Endometrial microvascular endothelial cells (primary cell): ENCODE measurements around the gene ABAT. TPM values are rescaled to one million over a fixed set of nuclear protein-coding genes. Genes with fewer than 3 reads are reported as not detected.

Experiments
- in situ Hi-C: cut with HindIII; loops from 2 replicates; pipeline ENCODE4 v1.10.0; 2017; ENCODE audit warnings: low sequenced_read_pairs, low pct_unique_long_range_greater_than_20kb; ENCODE audit errors: inconsistent ontology term
- total RNA-seq: library from RNA; depleted of rRNA; stranded (reverse); fragments of >200 nt; gene quantifications from one replicate; pipeline ENCODE4 v1.2.3, GENCODE V29; 2015; ENCODE audit errors: inconsistent ontology term

The ABAT gene
- total RNA-seq, 1 donor from 2014 or later, result 0.56 TPM

- in situ Hi-C loops, result no loop called here
Observed at GRCh38 chr16:8828541-8829165, 154.2 kb downstream of the ABAT start.

- in situ Hi-C loops, result no loop called here
Observed at GRCh38 chr16:8831450-8831849, 157.0 kb downstream of the ABAT start.

DNA sequence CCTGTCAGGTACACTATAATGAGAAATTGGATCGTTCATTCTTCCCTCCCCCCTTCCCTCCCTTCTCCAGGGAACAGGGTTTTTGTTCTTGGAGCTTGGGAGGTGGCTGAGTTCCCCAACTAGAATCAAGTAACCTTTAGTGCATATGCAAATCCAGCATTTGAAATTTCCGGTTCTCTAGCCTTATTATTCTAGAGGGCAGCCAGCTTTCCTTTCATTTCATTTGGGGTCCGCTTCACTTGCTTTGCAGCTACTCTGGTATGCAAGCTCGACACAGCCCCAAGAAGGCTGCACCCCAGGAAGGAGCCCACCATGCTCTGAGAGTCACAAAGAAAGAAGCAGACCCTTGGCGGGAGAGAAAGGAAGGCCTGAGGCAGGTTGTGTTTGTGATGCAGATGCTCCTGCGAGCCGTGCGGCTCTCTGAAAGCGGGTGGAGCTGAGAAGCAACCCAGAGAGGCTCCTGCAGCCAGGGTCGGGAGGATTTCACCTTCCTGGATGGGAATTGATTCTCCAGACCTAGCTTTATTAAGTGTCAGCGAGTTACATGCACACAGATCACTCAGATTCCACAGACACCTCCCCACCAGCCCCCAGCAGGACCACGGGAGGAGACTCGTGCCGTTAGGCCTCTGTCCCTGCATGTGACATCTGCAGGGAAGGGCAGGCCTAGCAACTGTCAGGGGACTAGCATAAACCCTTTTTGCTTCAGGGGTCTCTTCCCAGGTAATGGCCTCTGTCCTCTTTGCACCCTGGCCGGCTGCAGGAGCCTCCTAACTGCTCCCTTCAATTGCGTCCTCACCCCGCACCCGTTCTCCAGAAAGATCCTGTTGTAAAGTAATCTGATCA, 157.7 kb downstream of the ABAT start:
- in situ Hi-C loops, result no loop called here

DNA sequence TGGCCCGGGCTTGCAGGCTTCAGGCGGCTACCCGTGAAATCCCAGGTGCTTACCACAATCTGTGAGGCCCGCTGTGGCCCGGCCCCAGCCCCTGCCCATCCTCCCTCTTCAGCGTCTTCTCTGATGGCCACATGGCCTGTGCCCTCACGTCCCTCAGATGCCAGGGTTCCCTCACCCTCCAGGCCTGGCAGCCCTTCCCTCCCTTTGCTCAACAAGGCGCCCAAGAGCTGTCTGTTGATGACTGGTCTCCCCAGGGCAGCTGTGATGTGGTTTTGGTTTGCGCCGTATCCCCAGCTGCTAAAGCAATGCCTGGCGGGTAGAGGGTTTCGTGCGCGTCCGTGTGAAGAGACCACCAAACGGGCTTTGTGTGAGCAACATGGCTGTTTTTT, 158.3 kb downstream of the ABAT start:
- in situ Hi-C loops, result no loop called here

Other genes with a start within 250 kb of the ABAT start
- gene TMEM114, start 84.1 kb upstream of the ABAT start, total RNA-seq, result not detected
- gene METTL22, start 52.9 kb upstream of the ABAT start, total RNA-seq, result 16.1 TPM
- gene TMEM186, start 123.0 kb downstream of the ABAT start, total RNA-seq, result 10.6 TPM
- gene PMM2, start 123.2 kb downstream of the ABAT start, total RNA-seq, result 55.6 TPM
- gene CARHSP1, start 194.4 kb downstream of the ABAT start, total RNA-seq, result 59.3 TPM
- gene LITAFD, start 207.7 kb downstream of the ABAT start, total RNA-seq, result not detected